IMR-90 (cell line): ENCODE data around the gene RSU1.

Source experiments
- BHLHE40 ChIP-seq: fragments of 150-350 bp; IDR thresholded peaks from 2 replicates; pipeline ENCODE4 v1.6.1; 2016; ENCODE audit warnings: mild to moderate bottlenecking, low read depth, low read length
- CEBPB ChIP-seq: IDR thresholded peaks from 2 replicates; pipeline ENCODE4 v1.6.1; 2012; ENCODE audit warnings: low read depth, low read length, improper control_type of control experiment
- CHD1 ChIP-seq: IDR thresholded peaks from 2 replicates; pipeline ENCODE4 v1.6.1; 2012; ENCODE audit warnings: low read depth, low read length, improper control_type of control experiment
- FOS ChIP-seq: fragments of 150-350 bp; IDR thresholded peaks from 2 replicates; pipeline ENCODE4 v1.6.1; 2016; ENCODE audit warnings: low read depth, low read length
- MAZ ChIP-seq: IDR thresholded peaks from 2 replicates; pipeline ENCODE4 v1.6.1; 2012; ENCODE audit warnings: low read depth, mild to moderate bottlenecking, low read length, improper control_type of control experiment, moderate library complexity, borderline replicate concordance
- POLR2A ChIP-seq: IDR thresholded peaks from 2 replicates; pipeline ENCODE4 v1.6.1; 2012; ENCODE audit warnings: mild to moderate bottlenecking, low read depth, low read length
- RAD21 ChIP-seq: IDR thresholded peaks from 2 replicates; pipeline ENCODE4 v1.6.1; 2012; ENCODE audit warnings: low read length, improper control_type of control experiment
- RFX5 ChIP-seq: IDR thresholded peaks from 2 replicates; pipeline ENCODE4 v1.8.0; 2012; ENCODE audit warnings: low read depth, mild to moderate bottlenecking, low read length, moderate library complexity
- SMC3 ChIP-seq: fragments of 150-350 bp; IDR thresholded peaks from 2 replicates; pipeline ENCODE4 v1.6.1; 2016; ENCODE audit warnings: low read depth, mild to moderate bottlenecking, antibody characterized with exemption, low read length, moderate library complexity
- TF ChIP-seq, protein P1 (sequence below): conservative IDR thresholded peaks from 2 replicates; pipeline ENCODE4 v1.5.1; 2012; ENCODE audit warnings: mild to moderate bottlenecking, low read depth, low read length, improper control_type of control experiment
- TF ChIP-seq, protein P2 (sequence below): fragments of 150-350 bp; IDR thresholded peaks from 2 replicates; pipeline ENCODE4 v1.6.1; 2017; ENCODE audit warnings: mild to moderate bottlenecking, antibody characterized with exemption, low read length, low read depth

DNA sequence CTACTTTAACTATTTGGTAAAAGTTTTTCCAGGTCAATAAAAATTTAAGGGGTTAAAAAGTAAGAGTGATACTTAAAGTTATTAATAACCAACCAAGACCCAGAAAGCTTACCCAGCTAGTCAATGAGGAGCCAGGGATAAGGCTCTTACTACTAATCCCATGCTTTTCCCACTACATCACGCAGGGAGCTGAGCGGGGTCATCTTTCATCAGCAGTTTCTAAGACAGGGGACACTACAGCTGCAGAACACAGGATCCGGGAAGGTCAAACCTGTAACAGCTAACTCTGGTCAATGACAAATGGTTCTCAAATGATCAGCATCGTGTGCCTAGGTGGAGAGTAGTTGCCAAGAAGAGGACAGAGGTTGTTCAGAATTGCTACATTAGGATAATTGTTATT, 65.1 kb downstream of the RSU1 start:
- TF ChIP-seq, protein P1, sequence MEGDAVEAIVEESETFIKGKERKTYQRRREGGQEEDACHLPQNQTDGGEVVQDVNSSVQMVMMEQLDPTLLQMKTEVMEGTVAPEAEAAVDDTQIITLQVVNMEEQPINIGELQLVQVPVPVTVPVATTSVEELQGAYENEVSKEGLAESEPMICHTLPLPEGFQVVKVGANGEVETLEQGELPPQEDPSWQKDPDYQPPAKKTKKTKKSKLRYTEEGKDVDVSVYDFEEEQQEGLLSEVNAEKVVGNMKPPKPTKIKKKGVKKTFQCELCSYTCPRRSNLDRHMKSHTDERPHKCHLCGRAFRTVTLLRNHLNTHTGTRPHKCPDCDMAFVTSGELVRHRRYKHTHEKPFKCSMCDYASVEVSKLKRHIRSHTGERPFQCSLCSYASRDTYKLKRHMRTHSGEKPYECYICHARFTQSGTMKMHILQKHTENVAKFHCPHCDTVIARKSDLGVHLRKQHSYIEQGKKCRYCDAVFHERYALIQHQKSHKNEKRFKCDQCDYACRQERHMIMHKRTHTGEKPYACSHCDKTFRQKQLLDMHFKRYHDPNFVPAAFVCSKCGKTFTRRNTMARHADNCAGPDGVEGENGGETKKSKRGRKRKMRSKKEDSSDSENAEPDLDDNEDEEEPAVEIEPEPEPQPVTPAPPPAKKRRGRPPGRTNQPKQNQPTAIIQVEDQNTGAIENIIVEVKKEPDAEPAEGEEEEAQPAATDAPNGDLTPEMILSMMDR, result no peak
- no peak for TF ChIP-seq POLR2A
- no peak for TF ChIP-seq SMC3
- no peak for TF ChIP-seq CEBPB
- no peak for TF ChIP-seq RFX5
- TF ChIP-seq MAZ, result no peak
- TF ChIP-seq, protein P2, sequence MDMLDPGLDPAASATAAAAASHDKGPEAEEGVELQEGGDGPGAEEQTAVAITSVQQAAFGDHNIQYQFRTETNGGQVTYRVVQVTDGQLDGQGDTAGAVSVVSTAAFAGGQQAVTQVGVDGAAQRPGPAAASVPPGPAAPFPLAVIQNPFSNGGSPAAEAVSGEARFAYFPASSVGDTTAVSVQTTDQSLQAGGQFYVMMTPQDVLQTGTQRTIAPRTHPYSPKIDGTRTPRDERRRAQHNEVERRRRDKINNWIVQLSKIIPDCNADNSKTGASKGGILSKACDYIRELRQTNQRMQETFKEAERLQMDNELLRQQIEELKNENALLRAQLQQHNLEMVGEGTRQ, result no peak
- TF ChIP-seq BHLHE40, result no peak
- no peak for TF ChIP-seq CHD1
- TF ChIP-seq FOS, result no peak
- TF ChIP-seq RAD21, result no peak
